ENCODE measurements around the gene SIDT2. TPM values are rescaled to one million over a fixed set of nuclear protein-coding genes. Genes with fewer than 3 reads are reported as not detected.

Gene SIDT2
- total RNA-seq, 1 experiment from 2014 or later, result 20.3 TPM

DNA sequence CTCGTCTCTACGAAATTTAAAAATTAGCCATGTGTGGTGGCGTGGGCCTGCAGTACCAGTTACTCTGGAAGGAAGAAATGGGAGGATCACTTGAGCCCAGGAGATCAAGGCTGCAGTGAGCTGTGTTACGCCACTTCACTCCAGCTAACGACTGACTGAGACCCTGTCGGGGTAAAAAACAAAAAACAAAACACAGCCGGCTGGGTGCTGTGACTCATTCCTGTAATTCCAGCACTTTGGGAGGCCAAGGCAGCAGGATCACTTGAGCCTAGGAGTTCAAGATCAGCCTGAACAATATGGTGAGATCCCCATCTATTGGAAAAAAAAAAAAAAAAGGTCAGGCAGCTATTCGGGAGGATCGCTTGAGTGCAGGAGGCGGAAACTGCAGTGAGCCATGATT is 32.0 kb upstream of the SIDT2 start:
- peaks cover 69% of the 10 kb centered on the region for H4K20me1 ChIP-seq (ENCODE audit: insufficient read depth)

DNA sequence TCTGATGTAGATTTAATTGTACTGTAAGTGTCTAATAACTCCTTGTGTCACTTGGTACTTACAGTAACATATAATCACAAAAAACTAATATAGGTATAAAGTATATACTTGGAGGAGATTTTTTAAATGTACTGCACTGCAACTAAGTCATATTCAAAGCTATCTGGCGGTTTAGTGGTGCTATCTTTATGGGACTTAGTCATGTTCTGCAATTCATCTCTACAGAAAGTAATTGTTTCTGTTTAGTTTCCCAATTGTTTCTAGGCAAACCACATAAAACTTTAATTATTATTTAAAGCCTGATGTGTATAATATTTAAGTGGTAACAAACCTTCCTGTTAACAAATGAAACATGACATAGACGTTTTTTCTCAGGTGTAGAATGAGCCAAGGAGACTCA is 26.5 kb upstream of the SIDT2 start:
- Histone ChIP-seq H3K79me2 (ENCODE audit: low read depth) (peaks cover 99% of the 10 kb centered on the region), H4K20me1 (ENCODE audit: insufficient read depth) (peaks cover 97% of the 10 kb centered on the region), H3K4me2 (no peak overlapping the region), H3K27ac (no peak overlapping the region), H3K4me1 (replicated peaks; ENCODE audit: insufficient read depth) (no peaks in the 10 kb centered on the region), H3K27me3 (ENCODE audit: insufficient read depth, low read depth) (no peaks in the 10 kb centered on the region), H2AFZ (no peak overlapping the region), H3F3A (ENCODE audit: insufficient read depth, low read depth) (peaks cover 18% of the 10 kb centered on the region; the same call in 1 of the 2 replicates), H3K9me2 (ENCODE audit: insufficient read depth) (no peaks in the 10 kb centered on the region), H3K36me3 (ENCODE audit: low read depth) (peaks cover 63% of the 10 kb centered on the region), H3K9me3 (ENCODE audit: insufficient read depth, low read depth) (no peaks in the 10 kb centered on the region), H3K4me3 (no peak overlapping the region)
- intact Hi-C loops (cut with micrococcal nuclease; ENCODE audit: unreplicated experiment), result no loop called here
- no TSS peak for BruUV-seq (replicated peaks)
- ChIA-PET CTCF (no interaction called here), POLR2A (ENCODE audit: unreplicated experiment) (no interaction called here)
- TF ChIP-seq EZH2 (IDR thresholded peaks at IDR 0.05; ENCODE audit: low read depth) (no peak), CTCF (conservative IDR thresholded peaks at IDR 0.05) (no peak)
- DNase-seq, result no peak

More for the DNA sequence above, 32.0 kb upstream of the SIDT2 start:
- no TSS peak for BruUV-seq (replicated peaks)
- Histone ChIP-seq H3K9me2 (ENCODE audit: insufficient read depth) (no peaks in the 10 kb centered on the region), H3K27ac (no peak overlapping the region), H3K4me2 (peak overlapping the region; percentile 86; the same call in 1 of the 2 replicates), H3K4me1 (replicated peaks; ENCODE audit: insufficient read depth) (peaks cover 13% of the 10 kb centered on the region), H3K79me2 (ENCODE audit: low read depth) (peaks cover 73% of the 10 kb centered on the region), H3K27me3 (ENCODE audit: insufficient read depth, low read depth) (no peaks in the 10 kb centered on the region), H2AFZ (no peak overlapping the region), H3K4me3 (no peak overlapping the region), H3K36me3 (ENCODE audit: low read depth) (peaks cover 33% of the 10 kb centered on the region), H3F3A (ENCODE audit: insufficient read depth, low read depth) (peaks cover 27% of the 10 kb centered on the region), H3K9me3 (ENCODE audit: insufficient read depth, low read depth) (no peaks in the 10 kb centered on the region)
- ChIA-PET CTCF (interaction anchor here (0.8 kb wide), 1 partner anchor 40 kb away, joined by 13 read pairs; no protein-coding TSS in a partner anchor), POLR2A (ENCODE audit: unreplicated experiment) (interaction anchor here (0.6 kb wide), 1 partner anchor 28 kb away, joined by 4 read pairs; no protein-coding TSS in a partner anchor)
- intact Hi-C loops (cut with micrococcal nuclease; ENCODE audit: unreplicated experiment), result no loop called here
- DNase-seq, result no peak
- TF ChIP-seq CTCF (conservative IDR thresholded peaks at IDR 0.05), result no peak
- TF ChIP-seq EZH2 (IDR thresholded peaks at IDR 0.05; ENCODE audit: low read depth), result no peak

- Histone ChIP-seq H3K4me1 (replicated peaks; ENCODE audit: insufficient read depth) (no peaks in the 10 kb centered on the region), H2AFZ (no peak overlapping the region), H3K9me2 (ENCODE audit: insufficient read depth) (no peaks in the 10 kb centered on the region), H3K4me2 (no peak overlapping the region), H3F3A (ENCODE audit: insufficient read depth, low read depth) (peaks cover 21% of the 10 kb centered on the region; the same call in 1 of the 2 replicates), H3K27me3 (ENCODE audit: insufficient read depth, low read depth) (no peaks in the 10 kb centered on the region), H3K4me3 (no peak overlapping the region), H3K9me3 (ENCODE audit: insufficient read depth, low read depth) (no peaks in the 10 kb centered on the region), H3K27ac (no peak overlapping the region), H4K20me1 (ENCODE audit: insufficient read depth) (peaks cover 96% of the 10 kb centered on the region), H3K36me3 (ENCODE audit: low read depth) (peaks cover 56% of the 10 kb centered on the region), H3K79me2 (ENCODE audit: low read depth) (peaks cover 97% of the 10 kb centered on the region)
- intact Hi-C loops (cut with micrococcal nuclease; ENCODE audit: unreplicated experiment), result no loop called here
- BruUV-seq (replicated peaks), result no TSS peak
- ChIA-PET POLR2A (ENCODE audit: unreplicated experiment) (no interaction called here), CTCF (interaction anchor here (0.8 kb wide), 1 partner anchor 25 kb away, joined by 3 read pairs; no protein-coding TSS in a partner anchor)
- TF ChIP-seq CTCF (conservative IDR thresholded peaks at IDR 0.05) (no peak), EZH2 (IDR thresholded peaks at IDR 0.05; ENCODE audit: low read depth) (no peak)
- DNase-seq, result no peak
These were observed 24.1 kb upstream of the SIDT2 start for GRCh38 chr11:117154468-117154867.
